Right lung (tissue), 5 donors: Measurements from ENCODE around the gene TLK1. TPM values are rescaled to one million over a fixed set of nuclear protein-coding genes. Genes with fewer than 3 reads are reported as not detected.

ENCODE experiments used
- DNase-seq, 2 donors: peaks; one replicate each; pipeline ENCODE4 v3.0.0-alpha.2; 2013
- polyA plus RNA-seq, 5 donors: library from polyadenylated mRNA; unstranded; fragments of 120-200 nt; gene quantifications; one replicate each; pipeline versions ENCODE4 v1.2.1 to v1.2.3, GENCODE V29; 2013; ENCODE audit warnings: inconsistent platforms in 1 of 5, low replicate concordance in 1 of 5; ENCODE audit not compliant: insufficient read length in 5 of 5, insufficient read depth in 1 of 5

Gene TLK1
- polyA plus RNA-seq, 5 donors = 26.7 to 40.8 (median 38.6) TPM

DNA sequence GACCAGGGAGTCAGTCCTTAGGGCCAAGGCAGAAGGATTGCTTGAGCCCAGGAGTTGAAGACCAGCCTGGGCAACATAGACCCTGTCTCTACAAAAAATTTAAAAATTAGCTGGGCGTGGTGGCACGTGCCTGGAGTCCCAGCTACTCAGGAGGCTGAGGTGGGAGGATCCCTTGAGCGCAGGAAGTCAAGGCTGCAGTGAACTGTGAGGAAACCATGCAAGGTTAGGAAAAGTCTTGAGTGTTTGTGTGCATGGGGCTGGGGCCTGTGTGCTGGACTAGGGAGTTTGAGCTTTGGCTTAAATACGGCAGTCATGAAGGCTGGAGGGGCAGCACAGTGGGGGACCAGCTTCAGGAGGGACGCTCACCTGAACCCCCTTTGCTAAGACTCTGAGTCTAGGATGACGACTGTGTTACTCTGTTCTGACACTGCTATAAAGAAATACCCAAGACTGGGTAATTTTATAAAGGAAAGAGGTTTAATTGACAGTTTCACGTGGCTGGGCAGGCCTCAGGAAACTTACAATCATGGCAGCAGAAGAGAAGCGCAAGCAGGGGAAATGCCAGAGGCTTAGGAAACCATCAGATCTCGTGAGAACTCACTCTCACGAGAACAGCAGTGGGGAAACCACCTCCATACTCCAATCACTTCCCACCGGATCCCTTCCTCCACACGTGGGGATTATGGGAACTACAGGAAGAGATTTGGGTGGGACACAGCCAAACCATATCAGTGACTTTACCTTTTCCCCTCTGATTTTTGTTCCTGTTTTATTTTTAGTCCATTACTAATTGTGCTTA lies 192.3 kb downstream of the TLK1 start:
- no peak for DNase-seq

DNA sequence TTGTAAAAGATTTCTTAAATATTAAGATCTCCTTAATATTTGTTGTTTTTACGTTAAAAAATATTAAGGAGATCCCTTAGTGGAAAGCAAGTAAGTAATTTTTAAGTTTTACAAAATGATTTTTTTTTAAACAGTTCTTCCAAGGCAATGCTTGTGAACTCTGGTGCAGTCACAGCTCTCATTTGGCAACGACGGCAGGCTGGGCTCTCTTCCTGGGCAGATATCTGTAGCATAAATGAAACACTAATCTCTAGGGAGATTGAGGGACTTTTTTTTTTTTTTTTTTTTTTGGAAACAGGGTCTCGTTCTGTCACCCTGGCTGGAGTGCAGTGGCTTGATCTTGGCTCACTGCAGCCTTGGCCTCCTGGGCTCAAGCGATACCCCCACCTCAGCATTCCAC lies 193.1 kb downstream of the TLK1 start:
- DNase-seq = no peak

DNA sequence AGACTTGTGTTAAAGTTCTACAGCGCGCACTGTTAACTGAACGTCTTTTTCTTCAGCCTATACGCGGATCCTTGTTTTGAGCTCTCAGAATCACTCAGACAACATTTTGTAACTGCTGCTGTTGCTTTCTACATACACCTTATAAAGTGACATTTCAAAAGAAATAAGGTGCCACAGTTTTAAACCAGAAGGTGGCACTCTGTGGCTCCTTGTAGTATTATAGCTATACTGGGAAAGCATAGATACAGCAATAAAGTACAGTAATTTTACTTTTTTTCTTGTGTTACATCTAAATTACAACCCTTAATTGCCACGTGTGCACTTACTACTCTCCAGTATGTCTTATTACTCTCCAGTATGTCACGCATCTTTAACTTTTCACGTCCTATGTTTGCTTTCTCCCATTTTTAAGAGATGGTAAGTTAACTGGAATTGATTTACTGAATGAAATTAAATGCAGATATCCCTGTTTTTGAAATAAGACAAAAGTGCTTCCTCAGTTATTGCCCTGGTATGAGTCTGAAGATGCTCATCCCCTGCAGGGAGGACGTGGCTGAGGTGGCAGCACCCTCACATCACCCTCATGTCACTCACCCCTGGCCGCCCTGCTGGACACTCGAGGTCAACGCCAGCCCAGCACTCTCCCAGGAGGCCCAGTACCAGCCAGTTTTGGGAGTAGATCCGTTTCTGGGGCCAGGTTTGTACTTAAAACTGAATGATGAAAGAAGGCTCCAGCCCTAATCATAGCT lies 193.9 kb downstream of the TLK1 start:
- DNase-seq = no peak

DNA sequence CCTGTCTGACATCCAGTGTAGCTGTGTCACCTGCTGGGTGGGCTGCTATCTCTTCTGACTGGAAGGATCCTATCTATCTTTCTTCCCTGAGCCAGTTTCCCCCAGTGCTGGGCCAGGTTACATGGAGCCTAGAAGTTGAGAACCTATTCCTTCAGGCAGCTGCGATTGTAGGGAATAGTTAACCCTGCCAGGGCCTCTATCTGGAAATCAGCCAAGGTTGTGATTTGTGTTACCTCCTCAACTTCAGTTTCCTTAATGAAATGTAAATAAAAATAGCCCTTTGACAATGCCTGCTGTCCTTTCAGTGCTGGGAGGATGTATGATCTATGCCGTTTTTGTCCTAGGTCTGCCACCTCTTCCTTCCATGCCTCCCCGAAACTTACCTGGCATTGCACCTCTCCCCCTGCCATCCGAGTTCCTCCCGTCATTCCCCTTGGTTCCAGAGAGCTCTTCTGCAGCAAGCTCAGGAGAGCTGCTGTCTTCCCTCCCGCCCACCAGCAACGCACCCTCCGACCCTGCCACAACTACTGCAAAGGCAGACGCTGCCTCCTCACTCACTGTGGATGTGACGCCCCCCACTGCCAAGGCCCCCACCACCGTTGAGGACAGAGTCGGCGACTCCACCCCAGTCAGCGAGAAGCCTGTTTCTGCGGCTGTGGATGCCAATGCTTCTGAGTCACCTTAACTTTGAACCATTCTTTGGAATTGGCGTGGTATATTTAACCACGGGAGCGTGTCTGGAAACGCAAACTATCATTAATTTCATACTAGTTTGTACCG lies 195.1 kb downstream of the TLK1 start:
- DNase-seq = no peak

DNA sequence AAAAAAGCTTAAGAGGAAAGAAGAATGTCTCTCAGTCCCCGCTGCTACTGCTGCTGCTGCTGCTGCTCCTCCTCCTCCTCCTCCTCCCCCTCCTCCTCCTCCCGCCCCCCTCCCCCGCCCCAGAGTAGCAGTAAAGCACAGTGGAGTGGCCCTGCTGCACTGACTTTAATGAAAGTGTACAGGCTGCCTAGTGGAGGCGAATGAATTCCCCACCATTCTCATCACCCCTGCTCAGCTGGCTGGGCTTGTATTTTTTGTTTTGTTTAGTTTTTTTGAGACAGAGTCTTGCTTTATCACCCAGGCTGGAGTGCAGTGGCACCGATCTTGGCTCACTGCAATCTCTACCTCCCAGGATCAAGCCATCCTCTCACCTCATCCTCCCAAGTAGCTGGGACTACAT lies 197.3 kb downstream of the TLK1 start:
- no peak for DNase-seq

DNA sequence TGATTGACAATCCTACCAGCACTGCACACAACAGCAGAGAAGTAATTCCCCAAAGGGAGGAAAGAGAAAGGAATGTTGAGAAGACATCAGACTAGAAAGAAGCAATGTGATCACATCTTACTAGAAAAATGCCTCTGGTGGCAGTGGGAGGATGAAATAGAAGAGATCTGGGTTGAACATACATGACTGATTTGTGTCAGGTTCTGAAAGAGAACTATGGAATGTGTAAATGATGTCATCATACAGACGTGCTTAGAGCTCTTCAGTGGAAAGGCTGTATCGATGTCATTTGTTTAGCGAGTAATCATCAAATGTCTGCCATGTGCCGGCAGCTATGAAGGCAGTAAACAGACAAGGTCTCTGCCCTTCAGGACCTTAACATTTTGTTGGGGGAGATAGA lies 206.8 kb downstream of the TLK1 start:
- no peak for DNase-seq

DNA sequence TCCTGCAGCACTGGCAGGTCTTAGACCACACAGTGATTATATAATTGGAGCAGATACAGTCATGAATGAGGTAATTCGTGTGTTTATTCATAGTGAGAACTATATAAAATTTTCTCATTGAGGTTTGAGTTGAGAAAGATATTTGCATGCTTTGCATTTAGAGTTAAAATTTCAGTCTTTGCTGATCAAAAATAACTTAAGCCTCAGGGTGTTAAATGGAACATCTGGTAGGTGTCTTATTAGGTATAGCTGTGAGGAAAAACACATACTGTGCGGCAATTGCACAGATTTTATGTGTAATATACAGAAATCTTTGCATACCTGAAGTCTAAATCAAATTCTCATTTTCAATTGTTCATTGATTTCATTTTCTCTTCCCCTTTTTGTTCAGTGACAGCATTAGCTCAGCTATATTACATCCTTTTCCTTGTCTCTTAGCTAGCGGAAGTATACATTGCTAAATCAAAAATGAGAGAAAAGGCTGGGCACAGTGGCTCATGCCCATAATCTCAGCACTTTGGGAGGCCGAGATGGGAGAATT lies 210.4 kb downstream of the TLK1 start:
- no peak for DNase-seq

DNA sequence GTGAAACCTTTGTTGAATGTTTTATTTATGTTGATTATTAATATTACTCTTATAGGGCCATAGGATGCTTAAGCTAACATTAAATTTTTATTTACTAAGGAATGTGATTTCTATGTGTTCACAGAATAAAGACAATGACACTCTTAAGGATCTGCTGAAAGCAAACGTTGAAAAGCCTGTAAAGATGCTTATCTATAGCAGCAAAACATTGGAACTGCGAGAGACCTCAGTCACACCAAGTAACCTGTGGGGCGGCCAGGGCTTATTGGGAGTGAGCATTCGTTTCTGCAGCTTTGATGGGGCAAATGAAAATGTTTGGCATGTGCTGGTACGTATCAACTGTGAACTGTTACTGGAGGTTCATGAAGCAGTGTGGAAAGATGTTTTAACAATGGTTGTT lies 211.3 kb downstream of the TLK1 start:
- no peak for DNase-seq

DNA sequence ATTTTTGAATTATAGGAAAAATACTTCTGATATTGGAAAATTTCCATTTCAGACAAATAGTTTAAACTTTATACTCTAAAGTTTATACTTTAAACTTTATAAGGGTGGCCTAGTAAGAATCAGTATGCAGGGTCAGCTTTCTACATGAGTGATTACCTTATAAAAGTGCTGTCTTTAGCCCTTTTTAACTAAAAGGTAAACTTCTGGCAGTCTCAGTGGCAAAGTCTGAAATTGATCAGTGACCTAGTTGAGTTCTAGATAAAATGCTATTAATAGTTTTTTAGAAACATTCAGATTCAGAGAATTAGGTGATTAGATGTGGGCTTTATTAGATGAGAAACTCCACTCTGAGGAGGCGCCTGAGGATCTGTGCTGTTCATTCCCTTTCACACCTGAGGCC lies 216.1 kb downstream of the TLK1 start:
- DNase-seq = no peak

DNA sequence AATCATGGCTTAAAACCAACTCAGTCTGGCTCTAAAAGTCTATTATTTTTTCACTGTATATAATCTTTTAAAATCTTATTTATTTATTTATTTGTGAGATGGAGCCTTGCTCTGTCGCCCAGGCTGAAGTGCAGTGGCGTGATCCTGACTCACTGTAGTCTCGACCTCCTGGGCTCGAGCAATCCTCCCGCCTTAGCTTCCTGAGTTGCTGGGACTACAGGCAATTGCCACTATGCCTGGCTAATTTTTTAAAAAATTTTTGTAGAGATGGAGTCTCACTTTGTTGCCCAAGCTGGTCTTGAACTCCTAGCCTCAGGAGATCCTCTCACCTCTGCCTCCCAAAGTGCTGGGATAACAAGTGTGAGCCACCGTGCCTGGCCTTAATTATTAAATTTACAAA lies 217.1 kb downstream of the TLK1 start:
- DNase-seq = no peak

DNA sequence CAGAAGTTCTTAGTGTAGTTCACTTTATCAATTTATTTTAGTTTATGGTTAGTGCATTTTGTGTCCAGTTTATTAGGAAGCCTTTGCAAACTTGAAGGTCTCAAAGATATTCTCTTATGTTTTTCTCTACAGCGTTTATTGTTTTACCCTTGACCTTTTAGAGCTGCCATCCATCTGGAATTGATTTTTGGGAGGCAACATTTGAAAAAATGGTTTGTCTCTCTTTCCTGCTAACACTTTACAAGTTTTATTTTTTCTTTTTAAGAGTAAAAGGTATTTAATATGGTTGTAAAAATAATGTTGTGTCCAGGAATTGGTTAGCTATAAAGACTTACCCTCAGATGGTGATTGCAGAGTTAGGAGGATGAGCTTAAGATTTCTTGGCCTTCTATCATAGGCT lies 217.7 kb downstream of the TLK1 start:
- no peak for DNase-seq

DNA sequence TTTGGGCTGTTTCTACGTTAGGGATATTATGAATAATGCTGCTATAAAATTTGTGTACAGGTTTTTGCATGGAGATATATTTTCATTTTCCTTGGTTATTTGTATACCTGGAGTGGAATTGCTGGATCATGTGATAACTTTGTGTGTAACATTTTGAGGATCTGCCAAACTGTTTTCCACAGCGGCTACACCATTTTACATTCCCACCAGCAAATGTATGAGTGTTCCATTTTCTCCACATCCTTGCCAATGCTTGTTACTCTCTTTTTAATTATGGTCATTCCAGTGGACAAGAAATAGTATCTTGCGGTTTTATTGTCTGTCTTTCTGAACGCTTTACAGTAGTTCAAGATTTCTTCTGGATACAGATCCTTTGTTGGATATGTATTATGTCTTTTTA lies 218.1 kb downstream of the TLK1 start:
- DNase-seq = no peak

Other genes with a start within 250 kb of the TLK1 start
- 10 to 100 TPM; 73.3 to 84.3 (median 81.6) TPM for gene GORASP2, start 231.6 kb downstream of the TLK1 start, polyA plus RNA-seq